ENCODE data around the gene LBX1.

- TF ChIP-seq POLR2A (IDR thresholded peaks at IDR 0.05): no peak
- no peak for TF ChIP-seq CTCF (IDR thresholded peaks at IDR 0.05)
- no peak for TF ChIP-seq EP300 (IDR thresholded peaks at IDR 0.05)
Observed at GRCh38 chr10:101188942-101189341, 40.3 kb downstream of the LBX1 start.
